Colonic mucosa (tissue), 4 donors: Measurements from ENCODE around the gene ADGRV1. TPM values are rescaled to one million over a fixed set of nuclear protein-coding genes. Genes with fewer than 3 reads are reported as not detected.

Source experiments
- DNase-seq: peaks from one replicate; pipeline ENCODE4 v3.0.0-alpha.2; 2020
- H3K27ac ChIP-seq: fragments of 200-600 bp; one replicate; pipeline ENCODE4 v1.8.0; 2021
- H3K27me3 ChIP-seq: fragments of 200-600 bp; one replicate; pipeline ENCODE4 v1.8.0; 2021
- H3K36me3 ChIP-seq: fragments of 200-600 bp; one replicate; pipeline ENCODE4 v1.8.0; 2021
- H3K4me1 ChIP-seq: fragments of 200-600 bp; one replicate; pipeline ENCODE4 v1.8.0; 2021; ENCODE audit warnings: mild to moderate bottlenecking
- H3K4me3 ChIP-seq: fragments of 200-600 bp; one replicate; pipeline ENCODE4 v1.8.0; 2021
- H3K9ac ChIP-seq, 2 donors: one replicate each; pipeline ENCODE4 v1.7.0; 2013; ENCODE audit warnings: control low read depth in 2 of 2, low read depth in 2 of 2, low read length in 2 of 2
- H3K9me3 ChIP-seq: fragments of 200-600 bp; one replicate; pipeline ENCODE4 v1.8.0; 2021
- intact Hi-C: fragments of 100-400 bp; cut with DNase I; formaldehyde crosslinking; loops from one replicate; pipeline ENCODE4 v1.14.1; 2022
- total RNA-seq, 2 donors: library from RNA; stranded (reverse); fragmentation: NEBNext Ultra II Directional in 1 of 2; extraction: Animal tissue kit (Norgen Biotek cat#: 25700) in 1 of 2; gene quantifications; one replicate each; pipeline ENCODE4 v1.2.1, GENCODE V29; 2021
- TF ChIP-seq, protein P1 (sequence below): fragments of 200-600 bp; IDR thresholded peaks from one replicate; pipeline ENCODE4 v1.8.0; 2022; ENCODE audit warnings: antibody characterized with exemption, mild to moderate bottlenecking
- donor health status: healthy.
- donor health status: DM: no; HTN: no; CAD: no.
- donor health status: DM: no; HTN: no; CAD: no.

Gene ADGRV1
- total RNA-seq, 2 donors from 2014 or later, result 5.1 to 12.9 TPM

- Histone ChIP-seq H3K27ac (no peak overlapping the region), H3K9me3 (no peaks in the 10 kb centered on the region), H3K36me3 (no peaks in the 10 kb centered on the region), H3K9ac (no peak overlapping the region), H3K27me3 (no peaks in the 10 kb centered on the region), H3K4me3 (no peak overlapping the region), H3K4me1 (no peaks in the 10 kb centered on the region)
- intact Hi-C loops, result no loop called here
- DNase-seq, result no peak
- TF ChIP-seq, protein P1, sequence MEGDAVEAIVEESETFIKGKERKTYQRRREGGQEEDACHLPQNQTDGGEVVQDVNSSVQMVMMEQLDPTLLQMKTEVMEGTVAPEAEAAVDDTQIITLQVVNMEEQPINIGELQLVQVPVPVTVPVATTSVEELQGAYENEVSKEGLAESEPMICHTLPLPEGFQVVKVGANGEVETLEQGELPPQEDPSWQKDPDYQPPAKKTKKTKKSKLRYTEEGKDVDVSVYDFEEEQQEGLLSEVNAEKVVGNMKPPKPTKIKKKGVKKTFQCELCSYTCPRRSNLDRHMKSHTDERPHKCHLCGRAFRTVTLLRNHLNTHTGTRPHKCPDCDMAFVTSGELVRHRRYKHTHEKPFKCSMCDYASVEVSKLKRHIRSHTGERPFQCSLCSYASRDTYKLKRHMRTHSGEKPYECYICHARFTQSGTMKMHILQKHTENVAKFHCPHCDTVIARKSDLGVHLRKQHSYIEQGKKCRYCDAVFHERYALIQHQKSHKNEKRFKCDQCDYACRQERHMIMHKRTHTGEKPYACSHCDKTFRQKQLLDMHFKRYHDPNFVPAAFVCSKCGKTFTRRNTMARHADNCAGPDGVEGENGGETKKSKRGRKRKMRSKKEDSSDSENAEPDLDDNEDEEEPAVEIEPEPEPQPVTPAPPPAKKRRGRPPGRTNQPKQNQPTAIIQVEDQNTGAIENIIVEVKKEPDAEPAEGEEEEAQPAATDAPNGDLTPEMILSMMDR, result no peak
Observed at GRCh38 chr5:91119217-91119616, 560.6 kb downstream of the ADGRV1 start.

DNA sequence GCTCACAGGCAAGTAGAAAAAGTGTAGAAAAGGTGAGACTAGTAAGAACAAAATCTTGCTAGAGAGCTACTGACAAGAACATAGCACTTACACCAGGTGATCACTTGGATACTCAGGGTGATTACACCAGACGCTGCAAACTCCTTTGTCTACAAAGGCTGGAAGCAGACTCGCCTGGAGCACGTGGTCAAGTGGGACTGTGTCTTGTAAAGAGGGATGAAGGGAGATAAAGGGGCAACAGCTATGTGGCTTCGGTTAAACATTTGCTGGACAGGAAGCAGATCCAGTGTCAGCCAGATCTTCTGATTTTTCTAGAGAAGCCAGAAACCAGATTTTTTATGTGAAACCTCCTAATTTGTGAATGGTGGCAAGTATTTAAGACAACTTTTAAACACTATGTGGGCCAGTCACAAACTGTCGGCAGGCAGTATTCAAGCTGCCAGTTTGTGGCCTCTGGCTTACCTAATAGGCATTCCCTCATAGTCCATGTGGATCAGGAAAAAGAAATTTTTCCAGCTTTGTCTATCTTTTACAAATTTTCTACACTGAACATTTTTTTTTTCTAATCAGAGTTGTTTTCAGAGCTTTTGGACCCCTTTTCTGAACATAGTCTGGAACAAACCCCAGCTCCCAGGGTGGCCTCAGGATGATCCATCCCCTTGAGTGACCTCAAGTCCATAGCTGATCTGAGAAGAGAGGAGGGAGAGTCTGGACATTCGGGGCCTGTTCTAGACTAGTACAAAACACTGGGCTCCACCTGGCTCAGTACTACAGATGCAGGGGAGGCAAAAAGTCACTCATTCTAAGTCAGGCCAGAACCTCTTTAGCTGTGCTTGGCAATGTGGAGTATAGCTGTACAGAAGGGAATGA is 561.6 kb downstream of the ADGRV1 start:
- intact Hi-C loops, result no loop called here
- H3K4me3 ChIP-seq, result no peak overlapping the region
- H3K27me3 ChIP-seq, result no peaks in the 10 kb centered on the region
- H3K9me3 ChIP-seq, result no peaks in the 10 kb centered on the region
- TF ChIP-seq, protein P1, result no peak
- H3K27ac ChIP-seq, result no peak overlapping the region
- no peaks in the 10 kb centered on the region for H3K4me1 ChIP-seq
- H3K36me3 ChIP-seq, result no peaks in the 10 kb centered on the region
- DNase-seq, result no peak
- no peak overlapping the region for H3K9ac ChIP-seq

DNA sequence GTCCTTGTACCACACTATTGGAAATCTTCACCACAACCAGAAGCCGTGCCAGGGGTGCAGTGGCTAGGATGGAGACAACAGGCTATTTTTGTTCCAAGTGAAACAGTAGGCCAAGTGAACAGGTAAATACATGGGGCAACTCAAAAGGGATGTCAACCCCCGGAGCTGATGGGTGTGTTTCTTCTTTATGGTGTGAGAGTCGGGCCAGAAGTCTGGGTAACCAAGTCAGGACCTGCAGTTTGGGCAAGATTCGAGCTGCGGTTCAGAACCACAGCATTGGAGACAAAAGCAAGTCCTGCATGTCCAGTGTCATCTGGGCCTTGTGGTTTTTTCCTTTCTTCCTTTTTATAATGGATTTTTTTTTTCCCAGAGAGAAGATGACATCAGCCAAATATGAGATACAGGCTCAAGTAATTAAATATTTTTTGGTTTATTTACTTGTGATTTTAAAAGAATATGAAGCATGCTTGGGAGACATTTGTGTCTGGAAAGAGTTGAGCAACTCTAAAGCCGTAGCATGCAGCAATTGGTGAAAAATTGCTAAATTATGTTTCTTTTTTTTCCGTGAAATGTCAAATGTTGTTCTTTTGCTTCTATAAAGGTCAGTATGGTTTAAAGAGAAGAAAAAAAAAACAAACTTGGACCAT is 562.9 kb downstream of the ADGRV1 start:
- TF ChIP-seq, protein P1, result no peak
- intact Hi-C loops, result no loop called here
- Histone ChIP-seq H3K9ac (no peak overlapping the region), H3K4me1 (no peaks in the 10 kb centered on the region), H3K36me3 (no peaks in the 10 kb centered on the region), H3K27me3 (no peaks in the 10 kb centered on the region), H3K4me3 (no peak overlapping the region), H3K9me3 (no peaks in the 10 kb centered on the region), H3K27ac (no peak overlapping the region)
- no peak for DNase-seq

- Histone ChIP-seq H3K4me1 (peaks cover 5% of the 10 kb centered on the region), H3K9ac (no peak overlapping the region), H3K4me3 (no peak overlapping the region), H3K9me3 (no peaks in the 10 kb centered on the region), H3K27me3 (no peaks in the 10 kb centered on the region), H3K27ac (no peak overlapping the region), H3K36me3 (no peaks in the 10 kb centered on the region)
- DNase-seq, result no peak
- TF ChIP-seq, protein P1, result no peak
- intact Hi-C loops, result no loop called here
Observed at GRCh38 chr5:91122651-91123050, 564.1 kb downstream of the ADGRV1 start.

GRCh38 chr5:91123291-91123690 is 564.7 kb downstream of the ADGRV1 start:
- H3K27ac ChIP-seq, result no peak overlapping the region
- no peak overlapping the region for H3K4me3 ChIP-seq
- DNase-seq, result no peak
- H3K36me3 ChIP-seq, result no peaks in the 10 kb centered on the region
- H3K9me3 ChIP-seq, result no peaks in the 10 kb centered on the region
- intact Hi-C loops, result no loop called here
- peaks cover 5% of the 10 kb centered on the region for H3K4me1 ChIP-seq
- no peak overlapping the region for H3K9ac ChIP-seq
- TF ChIP-seq, protein P1, result no peak
- H3K27me3 ChIP-seq, result no peaks in the 10 kb centered on the region
